GM23338 (cell line): Measurements from ENCODE around the gene MAGI1. TPM values are rescaled to one million over a fixed set of nuclear protein-coding genes. Genes with fewer than 3 reads are reported as not detected.

Source experiments
- ATAC-seq: fragments of 200-7000 bp; cut with Tn5 transposase; 3 replicates; pipeline ENCODE4 v1.9.1; 2020
- DNase-seq: peaks from one replicate; pipeline ENCODE4 v3.0.0-alpha.2; 2015; ENCODE audit warnings: low spot score
- H2AFZ ChIP-seq: fragments of 200-600 bp; sonication (generic); 2 replicates; pipeline ENCODE4 v1.8.0; 2016; ENCODE audit warnings: antibody characterized with exemption, mild to moderate bottlenecking, moderate library complexity
- H3F3A ChIP-seq: fragments of 200-600 bp; sonication (generic); replicated peaks from 2 replicates; pipeline ENCODE4 v1.8.0; 2017; ENCODE audit warnings: antibody characterized with exemption, mixed run types, low read depth
- H3K27ac ChIP-seq: fragments of 200-600 bp; sonication (generic); 2 replicates; pipeline ENCODE4 v1.6.1; 2016; ENCODE audit warnings: low read depth
- H3K27me3 ChIP-seq: fragments of 200-600 bp; sonication (generic); 2 replicates; pipeline ENCODE4 v1.8.0; 2016; ENCODE audit warnings: mild to moderate bottlenecking, mixed run types, moderate library complexity; ENCODE audit not compliant: insufficient read depth
- H3K36me3 ChIP-seq: fragments of 200-600 bp; sonication (generic); 2 replicates; pipeline ENCODE4 v1.8.0; 2016; ENCODE audit warnings: mild to moderate bottlenecking; ENCODE audit not compliant: insufficient read depth
- H3K4me1 ChIP-seq: fragments of 200-600 bp; sonication (generic); 2 replicates; pipeline ENCODE4 v1.8.0; 2016; ENCODE audit warnings: mild to moderate bottlenecking, moderate library complexity; ENCODE audit not compliant: insufficient read depth
- H3K4me2 ChIP-seq: fragments of 200-600 bp; sonication (generic); 2 replicates; pipeline ENCODE4 v1.7.1; 2017; ENCODE audit warnings: mixed run types
- H3K4me3 ChIP-seq: fragments of 200-600 bp; sonication (generic); 2 replicates; pipeline ENCODE4 v1.6.1; 2016; ENCODE audit warnings: mixed run types
- H3K79me2 ChIP-seq: fragments of 200-600 bp; sonication (generic); replicated peaks from 2 replicates; pipeline ENCODE4 v1.8.0; 2017; ENCODE audit warnings: mild to moderate bottlenecking; ENCODE audit not compliant: insufficient read depth
- H3K9me2 ChIP-seq: fragments of 200-600 bp; sonication (generic); 2 replicates; pipeline ENCODE4 v1.8.0; 2017; ENCODE audit not compliant: insufficient read depth
- H4K20me1 ChIP-seq: fragments of 200-600 bp; sonication (generic); replicated peaks from 2 replicates; pipeline ENCODE4 v1.8.0; 2017; ENCODE audit warnings: mild to moderate bottlenecking; ENCODE audit not compliant: insufficient read depth
- H3K27ac Mint-ChIP-seq: 2 replicates; pipeline ENCODE4 v1.8.0; 2020; ENCODE audit warnings: inconsistent platforms, mild to moderate bottlenecking, moderate library complexity, mixed read lengths
- H3K27me3 Mint-ChIP-seq: 3 replicates; pipeline ENCODE4 v1.8.0; 2022; ENCODE audit warnings: low read depth, mild to moderate bottlenecking, moderate library complexity, mixed read lengths, inconsistent platforms; ENCODE audit not compliant: insufficient read depth, poor library complexity
- H3K36me3 Mint-ChIP-seq: 3 replicates; pipeline ENCODE4 v1.8.0; 2021; ENCODE audit warnings: low read depth, mild to moderate bottlenecking, inconsistent platforms, moderate library complexity, mixed read lengths
- H3K4me1 Mint-ChIP-seq: 3 replicates; pipeline ENCODE4 v1.8.0; 2020; ENCODE audit warnings: mild to moderate bottlenecking, inconsistent platforms, mixed read lengths
- H3K4me3 Mint-ChIP-seq: 3 replicates; pipeline ENCODE4 v1.8.0; 2021; ENCODE audit warnings: moderate library complexity, mild to moderate bottlenecking, inconsistent platforms, mixed read lengths
- H3K9me3 Mint-ChIP-seq: 3 replicates; pipeline ENCODE4 v1.8.0; 2020; ENCODE audit warnings: moderate library complexity, mild to moderate bottlenecking, inconsistent platforms, mixed read lengths
- CREB1 ChIP-seq: fragments of 250-450 bp; sonication (Bioruptor Pico); IDR thresholded peaks from 2 replicates; pipeline ENCODE4 v1.5.0; 2020; ENCODE audit warnings: low read depth, mild to moderate bottlenecking, moderate library complexity
- CTCF ChIP-seq, 2 experiments: fragments of 200-600 bp in 1 of 2; sonication (generic) in 1 of 2; conservative IDR thresholded peaks; 2 replicates each; pipeline versions ENCODE4 v1.5.1 to v1.6.1; 2016 to 2017; ENCODE audit warnings: antibody characterized with exemption in 2 of 2, low read depth in 2 of 2, mild to moderate bottlenecking in 2 of 2, moderate library complexity in 1 of 2
- ETS1 ChIP-seq: IDR thresholded peaks from 2 replicates; pipeline ENCODE4 v1.6.1; 2016; ENCODE audit warnings: antibody characterized with exemption
- EZH2 ChIP-seq: fragments of 200-600 bp; sonication (generic); IDR thresholded peaks from one replicate; pipeline ENCODE4 v1.8.0; 2017; ENCODE audit warnings: antibody characterized with exemption, mild to moderate bottlenecking, low read depth; ENCODE audit not compliant: unreplicated experiment
- JUNB ChIP-seq: IDR thresholded peaks from one replicate; pipeline ENCODE4 v1.6.1; 2016; ENCODE audit warnings: antibody characterized with exemption; ENCODE audit not compliant: unreplicated experiment
- NANOG ChIP-seq: IDR thresholded peaks from 2 replicates; pipeline ENCODE4 v1.6.1; 2016; ENCODE audit warnings: antibody characterized with exemption, borderline replicate concordance
- POLR2AphosphoS5 ChIP-seq: IDR thresholded peaks from 2 replicates; pipeline ENCODE4 v1.6.1; 2016; ENCODE audit warnings: antibody characterized with exemption, low read depth
- STAT1 ChIP-seq: IDR thresholded peaks from one replicate; pipeline ENCODE4 v1.6.1; 2016; ENCODE audit warnings: antibody characterized with exemption; ENCODE audit not compliant: unreplicated experiment
- ZNF114 ChIP-seq: fragments of 250-450 bp; sonication (Bioruptor Pico); IDR thresholded peaks from 2 replicates; pipeline ENCODE4 v1.5.0; 2020; ENCODE audit warnings: mild to moderate bottlenecking, moderate library complexity
- ZNF331 ChIP-seq: fragments of 250-450 bp; sonication (Bioruptor Pico); IDR thresholded peaks from 2 replicates; pipeline ENCODE4 v1.5.0; 2020; ENCODE audit warnings: low read depth, mild to moderate bottlenecking, moderate library complexity
- ZNF462 ChIP-seq: fragments of 250-450 bp; sonication (Bioruptor Pico); IDR thresholded peaks from 2 replicates; pipeline ENCODE4 v1.5.0; 2020; ENCODE audit warnings: mild to moderate bottlenecking, moderate library complexity
- polyA plus RNA-seq: library from polyadenylated mRNA; unstranded; fragments of >200 nt; fragmentation: Nextera tagmentation; extraction: Ambion mirVana; gene quantifications from 2 replicates; pipeline ENCODE4 v1.2.1, GENCODE V29; 2016
- total RNA-seq: library from RNA; depleted of rRNA; stranded (reverse); fragments of >200 nt; shearing (Covaris generic); gene quantifications from 2 replicates; pipeline ENCODE4 v1.2.3, GENCODE V29; 2014

MAGI1 gene
- total and polyA plus RNA-seq, 2 experiments from 2014 or later: 27.4 to 71.2 TPM

GRCh38 chr3:65587650-65588439 is 450.9 kb downstream of the MAGI1 start (continued):
- TF ChIP-seq CTCF (conservative IDR thresholded peaks at IDR 0.05; ENCODE audit: low read depth in 2 of 2) (no peak), POLR2AphosphoS5 (no peak), NANOG (no peak), ZNF331 (CRISPR knock-in tag) (no peak), ETS1 (no peak), JUNB (no peak), ZNF114 (CRISPR knock-in tag) (no peak), EZH2 (no peak), CREB1 (CRISPR knock-in tag) (no peak)

- no peak overlapping the region for H3K27ac ChIP-seq
- H3K9me2 ChIP-seq: no peaks in the 10 kb centered on the region
- peaks cover 62% of the 10 kb centered on the region for H3K4me1 ChIP-seq
- peaks cover 99% of the 10 kb centered on the region for H3K79me2 ChIP-seq
- H4K20me1 ChIP-seq: peaks cover 14% of the 10 kb centered on the region
- no peak overlapping the region for H3K4me2 ChIP-seq
- H3K9me3 Mint-ChIP-seq: no peaks in the 10 kb centered on the region
- H3K4me3 ChIP-seq: no peak overlapping the region
- no peaks in the 10 kb centered on the region for H3K36me3 ChIP-seq
- H3K4me1 Mint-ChIP-seq: peaks cover 60% of the 10 kb centered on the region
- no peak overlapping the region for H2AFZ ChIP-seq
- no peak overlapping the region for H3K4me3 Mint-ChIP-seq
- ATAC-seq (no peak), DNase-seq (no peak)
- H3K27me3 Mint-ChIP-seq: no peaks in the 10 kb centered on the region
- H3K27me3 ChIP-seq: no peaks in the 10 kb centered on the region
- no peaks in the 10 kb centered on the region for H3K36me3 Mint-ChIP-seq
- no peaks in the 10 kb centered on the region; the same call in 1 of the 2 replicates for H3F3A ChIP-seq
- no peak overlapping the region for H3K27ac Mint-ChIP-seq
- TF ChIP-seq ZNF462 (no peak), NANOG (no peak), EZH2 (no peak), STAT1 (no peak), CTCF (conservative IDR thresholded peaks at IDR 0.05; ENCODE audit: low read depth in 2 of 2) (no peak), CREB1 (CRISPR knock-in tag) (no peak), JUNB (no peak), ETS1 (no peak), ZNF331 (CRISPR knock-in tag) (no peak)
Measured at GRCh38 chr3:65584913-65585312, 453.8 kb downstream of the MAGI1 start.
